ENCODE measurements around the gene HPSE2.

- TF ChIP-seq POLR2A (IDR thresholded peaks at IDR 0.05) (no peak), CTCF (IDR thresholded peaks at IDR 0.05) (no peak), POLR2AphosphoS5 (IDR thresholded peaks at IDR 0.05) (no peak)
Observed at GRCh38 chr10:98846787-98847186, 388.9 kb downstream of the HPSE2 start.
